ENCODE data around the gene SIRT6.
"Not testable (repeated sequence)": the region's sequence is repeated elsewhere in the genome, so short reads cannot be mapped to it uniquely, and the experiment has no call there.

SIRT6 gene

DNA sequence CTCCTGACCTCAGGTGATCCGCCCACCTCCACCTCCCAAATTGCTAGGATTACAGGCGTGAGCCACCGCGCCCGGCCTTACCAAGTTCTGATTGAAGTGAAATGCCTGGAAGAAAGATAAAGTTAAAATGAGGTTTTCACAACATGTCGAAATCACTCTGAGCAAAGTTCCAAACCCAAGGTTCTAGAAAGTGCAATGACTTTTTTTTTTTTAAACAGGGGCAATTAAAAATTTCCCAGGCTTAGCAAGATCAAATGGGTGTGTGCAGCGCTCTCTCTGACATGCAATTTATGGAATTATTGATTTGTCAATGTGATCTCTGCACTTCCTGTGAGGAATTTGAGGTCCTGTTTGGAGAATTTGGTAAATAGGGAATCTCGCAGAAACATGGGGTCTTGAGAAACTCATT is 45.7 kb downstream of the SIRT6 start:
- no peak for DNase-seq (ENCODE audit: low read depth)

DNA sequence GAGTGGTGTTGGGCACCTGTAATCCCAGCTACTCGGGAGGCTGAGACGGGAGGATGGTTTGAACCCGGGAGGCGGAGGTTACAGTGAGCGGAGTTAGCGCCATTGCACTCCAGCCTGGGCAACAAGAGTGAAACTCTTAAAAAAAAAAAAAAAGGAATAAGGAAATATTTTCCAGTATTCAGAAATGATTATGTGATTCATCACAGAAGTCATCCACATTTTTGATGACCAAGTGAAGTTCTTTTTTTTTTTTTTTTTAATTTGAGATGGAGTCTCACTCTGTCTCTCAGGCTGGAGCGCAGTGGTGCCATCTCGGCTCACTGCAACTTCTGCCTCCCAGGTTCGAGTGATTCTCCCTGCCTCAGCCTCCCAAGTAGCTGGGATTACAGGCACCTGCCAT is 47.0 kb downstream of the SIRT6 start:
- DNase-seq (ENCODE audit: low read depth), result not testable (repeated sequence)

DNA sequence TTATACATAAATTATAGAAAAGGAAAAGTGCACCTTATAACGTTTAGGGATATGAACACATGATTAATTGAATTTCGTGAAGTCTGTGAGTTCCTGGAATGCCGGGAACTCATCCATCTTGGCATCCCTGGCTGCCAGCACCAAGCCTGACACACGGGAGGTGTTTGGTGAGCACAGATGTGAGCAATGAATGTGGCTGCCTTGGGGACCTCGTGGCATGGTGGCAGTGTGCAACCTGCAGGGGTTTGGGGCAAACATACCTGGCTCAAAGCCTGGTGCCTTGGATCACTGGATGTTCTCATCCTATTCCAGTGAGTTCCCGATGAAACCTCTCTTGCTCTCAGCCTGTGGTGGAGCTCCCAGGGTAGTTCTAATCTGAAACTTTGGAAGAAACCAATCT is 48.0 kb downstream of the SIRT6 start:
- DNase-seq (ENCODE audit: low read depth), result no peak

DNA sequence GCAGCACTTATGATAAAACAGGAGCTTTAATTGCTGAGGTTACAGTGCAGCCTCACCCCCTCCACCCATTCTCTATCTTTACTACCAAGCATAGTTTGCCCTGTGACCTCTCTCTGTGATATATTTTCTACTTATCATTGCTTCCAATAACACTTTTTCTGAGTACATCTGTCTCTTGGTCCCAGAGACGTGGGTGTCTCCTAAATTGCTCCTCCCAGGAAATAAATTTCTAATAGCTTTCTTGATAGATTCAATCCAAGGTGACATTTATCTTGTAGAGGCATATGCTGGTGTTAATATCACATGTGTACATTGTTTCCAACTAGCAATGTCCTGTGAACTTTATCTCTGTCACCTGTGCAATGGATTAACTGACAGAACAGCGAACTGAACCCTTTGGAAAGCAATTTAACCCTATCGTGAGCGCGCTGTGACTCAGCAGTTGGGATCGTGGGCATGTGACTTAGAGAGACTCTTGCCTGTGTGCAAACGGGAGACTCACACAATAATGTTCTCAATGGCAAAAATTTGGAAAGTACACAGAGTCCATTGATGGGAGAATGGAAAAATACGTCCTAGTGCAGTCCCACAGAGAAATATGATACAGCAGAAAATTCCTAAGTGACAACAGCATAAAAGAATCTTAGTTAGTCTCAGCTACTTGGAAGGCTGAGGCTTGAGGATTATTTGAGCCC is 51.5 kb downstream of the SIRT6 start:
- no peak for DNase-seq (ENCODE audit: low read depth)

DNA sequence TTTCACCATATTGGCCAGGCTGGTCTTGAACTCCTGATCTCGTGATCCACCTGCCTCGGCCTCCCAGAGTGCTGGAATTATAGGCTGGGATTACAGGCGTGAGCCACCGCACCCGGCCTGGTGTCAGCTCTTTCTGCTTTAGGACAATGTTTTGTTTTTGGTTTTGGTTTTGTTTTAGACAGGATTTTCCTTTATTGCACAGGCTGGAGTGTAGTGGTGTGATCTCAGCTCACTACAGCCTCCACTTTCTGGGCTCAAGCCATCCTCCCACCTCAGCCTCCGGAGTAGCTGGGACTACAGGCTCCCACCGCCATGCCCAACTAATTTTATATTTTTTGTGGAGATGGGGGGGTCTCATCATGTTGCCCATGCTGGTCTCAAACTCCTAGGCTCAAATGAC is 53.3 kb downstream of the SIRT6 start:
- not testable (repeated sequence) for DNase-seq (ENCODE audit: low read depth)

DNA sequence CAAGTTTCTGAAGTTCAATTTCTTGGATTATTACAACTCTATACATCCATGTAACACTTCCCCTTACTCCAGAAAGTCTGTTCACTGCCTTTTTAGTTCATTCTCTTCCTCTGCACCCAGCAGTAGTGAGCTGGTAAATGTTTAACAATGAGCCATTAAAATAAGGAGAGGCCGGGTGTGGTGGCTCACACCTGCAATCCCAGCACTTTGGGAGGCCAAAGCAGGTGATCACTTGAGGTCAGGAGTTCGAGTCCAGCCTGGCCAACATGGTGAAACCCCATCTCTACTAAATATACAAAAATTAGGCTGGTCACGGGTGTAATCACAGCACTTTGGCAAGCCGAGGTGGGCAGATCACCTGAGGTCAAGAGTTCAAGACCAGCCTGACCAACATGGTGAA is 55.0 kb downstream of the SIRT6 start:
- DNase-seq (ENCODE audit: low read depth), result not testable (repeated sequence)

DNA sequence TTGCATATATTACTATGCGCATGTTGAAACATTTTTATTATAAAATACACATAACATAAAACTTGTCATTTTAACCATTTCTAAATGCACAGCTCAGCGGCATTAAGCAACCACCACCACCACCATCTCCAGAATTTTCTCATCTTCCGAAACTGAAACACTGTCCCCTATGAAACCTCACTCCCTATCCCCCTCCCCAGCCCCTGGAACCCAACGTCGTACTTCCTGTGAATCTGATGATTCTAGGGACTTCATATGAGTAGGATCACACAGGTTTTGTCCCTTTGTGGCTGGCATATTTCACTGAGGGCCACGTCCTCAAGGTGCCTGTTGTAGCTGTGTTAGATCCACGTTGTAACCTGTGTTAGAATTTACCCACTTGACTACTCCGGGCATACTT is 57.7 kb downstream of the SIRT6 start:
- DNase-seq (ENCODE audit: low read depth), result no peak
